Activated CD4-positive, alpha-beta memory T cell treated with anti-CD3 and anti-CD28 coated beads, Interleukin-2, amount 10 ng/mL, durations not matched to agents 7 days and 5 days (primary cell): ENCODE data around the gene PPP1R16B. TPM values are rescaled to one million over a fixed set of nuclear protein-coding genes. Genes with fewer than 3 reads are reported as not detected.
A peak's percentile ranks its signal among the peaks of the same experiment; 100 is the strongest.
"Not testable (repeated sequence)": the region's sequence is repeated elsewhere in the genome, so short reads cannot be mapped to it uniquely, and the experiment has no call there.

Source experiments
- CTCF ChIA-PET: fragments of 350-600 bp; sonication (Branson Sonifier 250); formaldehyde crosslinking; loops from one replicate; lab custom pipeline; 2021; ENCODE audit warnings: antibody characterized with exemption, inconsistent platforms; lab: Charles Lee
- POLR2A ChIA-PET: fragments of 350-600 bp; sonication (Branson Sonifier 250); formaldehyde crosslinking; loops from one replicate; lab custom pipeline; 2021; ENCODE audit warnings: antibody characterized with exemption; lab: Charles Lee
- DNase-seq: peaks from one replicate; pipeline ENCODE4 v3.0.0-alpha.2; 2020
- H3K27ac Mint-ChIP-seq: one replicate; pipeline ENCODE4 v1.8.0; 2021; ENCODE audit warnings: mild to moderate bottlenecking, mixed read lengths
- H3K27me3 Mint-ChIP-seq: one replicate; pipeline ENCODE4 v1.8.0; 2021; ENCODE audit warnings: mixed read lengths
- H3K36me3 Mint-ChIP-seq: one replicate; pipeline ENCODE4 v1.8.0; 2021; ENCODE audit warnings: low read depth, mixed read lengths
- H3K4me1 Mint-ChIP-seq: one replicate; pipeline ENCODE4 v1.8.0; 2021; ENCODE audit warnings: mixed read lengths
- H3K4me3 Mint-ChIP-seq: one replicate; pipeline ENCODE4 v1.8.0; 2021; ENCODE audit warnings: mild to moderate bottlenecking, mixed read lengths
- H3K9me3 Mint-ChIP-seq: one replicate; pipeline ENCODE4 v1.8.0; 2021; ENCODE audit warnings: mixed read lengths
- total RNA-seq, 2 experiments: library from RNA; stranded (reverse); gene quantifications; one replicate each; pipeline ENCODE4 v1.2.3, GENCODE V29; 2021

Gene PPP1R16B
- total RNA-seq, 2 experiments from 2014 or later: 113 to 119 TPM

DNA sequence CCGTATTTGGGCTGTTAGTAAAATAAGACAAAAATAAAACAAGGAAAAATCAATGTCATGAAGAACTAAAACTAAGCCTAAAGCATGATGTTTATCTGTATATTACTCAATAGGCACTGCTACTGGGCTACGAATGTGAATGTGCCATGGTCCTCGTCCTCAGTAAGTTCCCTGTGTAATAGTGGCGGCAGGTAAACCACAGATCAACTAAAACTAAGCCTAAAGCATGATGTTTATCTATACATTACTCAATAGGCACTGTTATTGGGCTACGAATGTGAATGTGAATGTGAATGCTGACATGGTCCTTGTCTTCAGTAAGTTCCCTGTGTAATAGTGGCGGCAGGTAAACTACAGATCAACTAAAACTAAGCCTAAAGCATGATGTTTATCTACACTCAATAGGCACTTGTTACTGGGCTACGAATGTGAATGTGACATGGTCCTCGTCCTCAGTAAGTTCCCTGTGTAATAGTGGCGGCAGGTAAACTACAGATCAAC lies 154.7 kb downstream of the PPP1R16B start:
- not testable (repeated sequence) for H3K4me3 Mint-ChIP-seq, H3K9me3 Mint-ChIP-seq

DNA sequence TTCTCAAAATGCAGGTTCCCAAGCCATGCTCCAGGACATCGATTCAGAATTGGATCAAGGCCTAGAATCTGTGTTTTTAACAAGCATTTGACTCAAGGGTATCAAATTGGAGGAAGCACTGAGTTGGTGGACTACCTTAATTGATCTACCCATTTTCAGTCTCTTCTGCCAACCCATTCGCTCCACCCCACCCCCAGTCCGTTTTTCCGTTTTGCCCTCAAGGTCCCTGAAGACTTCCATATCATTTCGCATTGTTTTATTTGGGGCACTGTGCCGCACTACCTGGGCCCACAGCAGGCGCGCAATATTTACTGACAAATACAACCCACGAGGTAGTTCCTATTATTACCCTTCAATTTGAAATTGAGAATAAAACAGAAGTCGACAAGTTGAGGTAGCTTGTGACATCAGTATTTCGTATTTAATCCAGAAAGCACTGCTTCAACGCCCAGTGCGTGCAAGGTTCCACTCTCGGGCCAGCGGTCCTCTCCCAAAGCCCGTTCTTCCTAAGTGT lies 156.1 kb downstream of the PPP1R16B start:
- POLR2A ChIA-PET: interaction anchor here (0.6 to 3.2 kb wide), 28 partner anchors 8 to 489 kb away, joined by 3 to 65 read pairs (median 6); partner anchors contain the start of genes ACTR5, FAM83D, PPP1R16B and RALGAPB
- Mint-ChIP-seq H3K36me3 (peaks cover 4% of the 10 kb centered on the region), H3K4me1 (peaks cover 31% of the 10 kb centered on the region), H3K27ac (peak overlapping the region; percentile 80), H3K4me3 (peak overlapping the region; percentile 88), H3K9me3 (no peaks in the 10 kb centered on the region), H3K27me3 (no peaks in the 10 kb centered on the region)
- DNase-seq: no peak
- CTCF ChIA-PET: interaction anchor here (0.6 to 5.2 kb wide), 21 partner anchors 9 to 489 kb away, joined by 3 to 63 read pairs (median 4); partner anchors contain the start of genes ACTR5, FAM83D and RALGAPB

More for the DNA sequence above, 154.7 kb downstream of the PPP1R16B start:
- H3K27ac Mint-ChIP-seq, DNase-seq, H3K27me3 Mint-ChIP-seq, H3K36me3 Mint-ChIP-seq, CTCF ChIA-PET: not testable (repeated sequence)
- H3K4me1 Mint-ChIP-seq: peaks cover 31% of the 10 kb centered on the region
- POLR2A ChIA-PET: interaction anchor here (1.6 to 3.2 kb wide), 2 partner anchors 32 to 153 kb away, joined by 4 to 65 read pairs; partner anchors contain the start of gene FAM83D

DNA sequence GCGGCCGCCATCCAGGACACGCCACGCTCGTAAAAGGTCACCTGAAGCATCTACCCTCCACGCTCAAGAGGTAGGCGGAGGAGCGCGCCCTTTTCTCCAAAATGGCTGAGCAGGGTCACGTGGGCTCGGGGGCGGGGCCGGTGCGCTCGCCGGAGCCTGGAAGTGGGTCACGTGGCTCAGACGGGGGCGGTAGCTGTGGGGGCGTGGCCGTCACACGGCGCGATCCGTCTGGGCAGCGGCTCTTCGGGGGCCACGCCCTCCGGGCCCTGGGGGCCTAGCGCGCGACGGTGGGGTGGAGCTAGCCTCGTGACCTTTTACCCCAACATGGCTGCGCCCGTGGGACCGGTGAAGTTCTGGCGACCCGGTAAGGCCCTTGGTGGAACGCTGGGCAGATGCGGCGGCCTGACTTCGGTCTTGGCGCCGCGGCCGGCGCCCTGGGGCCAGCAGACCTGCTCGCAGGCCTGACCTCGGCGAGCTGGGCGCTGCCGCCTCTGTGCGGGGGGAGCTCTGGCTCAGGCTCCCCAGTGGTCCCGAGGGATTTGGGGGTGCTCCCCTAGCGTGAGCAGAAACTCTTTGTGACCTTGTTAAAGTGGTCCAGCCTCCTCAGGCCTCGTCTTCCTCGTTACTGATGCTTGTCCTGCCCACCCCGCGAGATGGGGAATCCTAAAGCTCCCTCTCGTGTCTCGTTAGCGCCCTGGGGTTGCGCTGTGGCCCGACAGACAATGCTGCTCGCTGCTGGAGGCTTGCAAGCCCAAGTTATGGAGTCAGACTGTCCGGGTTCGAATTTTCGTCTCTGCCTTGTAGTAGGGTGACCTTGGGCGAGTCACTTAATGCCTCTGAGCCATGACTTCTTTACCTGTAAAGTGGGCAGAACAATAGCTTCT lies 156.8 kb downstream of the PPP1R16B start, which contains the start of gene DHX35:
Gene DHX35, plus strand, starts transcription at position 301 of the 884 bp plus-strand sequence. Its CDS starts 24 bp downstream, at position 325.
- Mint-ChIP-seq H3K27me3 (no peaks in the 10 kb centered on the region), H3K9me3 (no peaks in the 10 kb centered on the region), H3K27ac (peak within 1 kb of the TSS; percentile 80), H3K36me3 (peaks cover 4% of the 10 kb centered on the region), H3K4me3 (peak within 1 kb of the TSS; percentile 88), H3K4me1 (peaks cover 31% of the 10 kb centered on the region)
- ChIA-PET POLR2A (interaction anchor here (0.7 to 3.2 kb wide), 29 partner anchors 8 to 1783 kb away, joined by 3 to 65 read pairs (median 6); partner anchors contain the start of genes ACTR5, FAM83D, MROH8 and PPP1R16B), CTCF (interaction anchor here (0.6 to 5.2 kb wide), 24 partner anchors 8 to 490 kb away, joined by 3 to 63 read pairs (median 4); partner anchors contain the start of genes ACTR5, FAM83D and RALGAPB)
- DNase-seq: peak; percentile 99

DNA sequence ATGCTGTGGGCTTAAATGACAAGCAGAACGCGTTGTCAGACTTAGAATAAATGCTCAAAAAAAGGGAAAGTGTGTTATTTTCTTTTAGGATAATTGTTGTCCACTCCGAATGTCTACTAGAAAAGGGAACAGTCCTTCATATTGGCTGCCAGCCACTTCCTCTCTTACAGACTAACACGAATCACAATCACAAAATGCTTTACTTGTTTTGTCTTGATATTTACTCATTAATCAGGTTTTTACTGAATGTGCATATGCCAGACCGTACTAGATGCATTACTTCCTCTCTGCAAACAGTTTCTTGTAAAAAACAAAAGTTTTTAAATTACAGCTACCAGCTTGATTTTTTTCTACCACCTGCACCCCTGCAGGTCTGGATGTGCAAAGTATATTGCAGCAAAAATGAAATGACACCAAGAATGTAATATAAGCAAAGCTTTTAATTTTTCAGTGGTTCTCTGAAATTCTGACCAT lies 157.5 kb downstream of the PPP1R16B start:
- peaks cover 4% of the 10 kb centered on the region for H3K36me3 Mint-ChIP-seq
- H3K9me3 Mint-ChIP-seq: no peaks in the 10 kb centered on the region
- CTCF ChIA-PET: interaction anchor here (0.6 to 5.2 kb wide), 20 partner anchors 11 to 490 kb away, joined by 3 to 63 read pairs (median 4); partner anchors contain the start of genes ACTR5, FAM83D and RALGAPB
- DNase-seq: no peak
- peak overlapping the region; percentile 88 for H3K4me3 Mint-ChIP-seq
- peaks cover 31% of the 10 kb centered on the region for H3K4me1 Mint-ChIP-seq
- POLR2A ChIA-PET: interaction anchor here (0.9 to 3.2 kb wide), 18 partner anchors 9 to 1784 kb away, joined by 3 to 65 read pairs (median 6); partner anchors contain the start of genes FAM83D, MROH8, PPP1R16B and RPN2
- H3K27me3 Mint-ChIP-seq: no peaks in the 10 kb centered on the region
- peak overlapping the region; percentile 69 for H3K27ac Mint-ChIP-seq

DNA sequence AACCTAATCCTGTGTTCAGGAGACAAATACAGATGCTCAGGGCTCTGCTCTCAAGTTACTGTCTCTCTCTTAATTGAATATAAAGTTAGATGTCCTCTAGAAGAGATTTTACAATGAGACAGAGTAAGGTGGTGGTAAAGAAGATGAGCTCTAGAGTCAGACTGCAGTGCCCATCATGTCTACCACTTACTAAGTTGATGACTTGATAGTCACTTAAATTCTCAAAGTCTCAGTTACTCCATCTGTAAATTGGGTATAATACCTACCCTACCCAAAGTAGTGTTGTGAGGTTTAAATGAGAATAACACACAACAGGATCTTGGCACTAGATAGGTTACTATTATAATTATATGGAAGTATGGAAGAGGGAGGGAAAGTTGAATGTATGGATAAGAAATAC lies 158.2 kb downstream of the PPP1R16B start:
- Mint-ChIP-seq H3K4me1 (peaks cover 31% of the 10 kb centered on the region), H3K9me3 (no peaks in the 10 kb centered on the region), H3K36me3 (peaks cover 4% of the 10 kb centered on the region), H3K27ac (no peak overlapping the region), H3K27me3 (no peaks in the 10 kb centered on the region), H3K4me3 (no peak overlapping the region)
- CTCF ChIA-PET: interaction anchor here (0.6 to 5.2 kb wide), 8 partner anchors 26 to 318 kb away, joined by 3 to 63 read pairs (median 4); partner anchors contain the start of gene FAM83D
- POLR2A ChIA-PET: interaction anchor here (1.7 to 3.2 kb wide), 7 partner anchors 10 to 61 kb away, joined by 6 to 65 read pairs (median 10); partner anchors contain the start of gene FAM83D
- no peak for DNase-seq

DNA sequence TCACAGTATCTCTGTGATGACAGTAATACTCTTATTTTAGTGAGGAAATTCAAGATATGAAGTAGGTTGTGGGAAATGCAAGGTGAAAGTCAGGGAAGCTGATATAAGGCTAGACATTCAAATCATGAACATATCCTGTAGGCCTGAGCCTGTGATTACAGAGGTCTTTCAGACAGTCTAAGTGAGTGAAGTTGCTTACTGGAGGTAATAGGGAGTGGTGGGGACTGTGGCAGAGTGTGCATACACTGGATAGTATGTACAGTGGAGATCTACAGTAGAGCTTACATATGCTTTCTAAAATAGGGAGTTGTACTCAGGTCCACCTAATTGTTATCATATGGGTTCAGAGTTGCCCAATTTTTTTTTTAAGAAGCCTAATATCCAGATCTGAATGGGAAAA lies 159.8 kb downstream of the PPP1R16B start:
- Mint-ChIP-seq H3K36me3 (peaks cover 9% of the 10 kb centered on the region), H3K27me3 (no peaks in the 10 kb centered on the region), H3K4me1 (peaks cover 31% of the 10 kb centered on the region), H3K4me3 (no peak overlapping the region), H3K27ac (no peak overlapping the region), H3K9me3 (no peaks in the 10 kb centered on the region)
- POLR2A ChIA-PET: interaction anchor here (0.7 kb wide), 1 partner anchor 117 kb away, joined by 4 read pairs; no protein-coding TSS in a partner anchor
- DNase-seq: no peak
- CTCF ChIA-PET: interaction anchor here (5.1 to 5.2 kb wide), 2 partner anchors 37 to 83 kb away, joined by 50 to 63 read pairs; partner anchors contain the start of gene FAM83D

DNA sequence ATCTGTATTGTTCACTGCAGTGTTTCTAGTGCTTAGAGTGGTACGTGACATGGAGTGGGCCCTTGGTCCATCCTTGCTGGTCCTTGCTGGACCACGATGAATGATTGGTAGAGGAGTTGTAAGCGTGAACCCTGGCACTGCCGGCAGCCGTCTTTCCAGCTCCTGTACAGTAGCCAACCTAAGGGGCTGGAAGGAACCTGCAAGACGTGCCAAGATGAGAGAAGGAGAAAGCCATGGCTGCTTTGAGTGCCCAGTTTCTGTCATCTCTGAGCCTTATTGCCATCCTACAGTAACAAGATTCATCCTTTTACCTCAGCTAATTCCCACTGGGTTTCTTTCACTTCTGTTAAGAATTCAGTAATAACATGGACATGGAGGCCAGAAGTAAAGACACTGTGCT lies 162.6 kb downstream of the PPP1R16B start:
- Mint-ChIP-seq H3K27ac (no peak overlapping the region), H3K4me1 (peaks cover 18% of the 10 kb centered on the region), H3K9me3 (no peaks in the 10 kb centered on the region), H3K4me3 (no peak overlapping the region), H3K36me3 (peaks cover 26% of the 10 kb centered on the region), H3K27me3 (no peaks in the 10 kb centered on the region)
- no peak for DNase-seq
- POLR2A ChIA-PET: no interaction called here
- CTCF ChIA-PET: no interaction called here

DNA sequence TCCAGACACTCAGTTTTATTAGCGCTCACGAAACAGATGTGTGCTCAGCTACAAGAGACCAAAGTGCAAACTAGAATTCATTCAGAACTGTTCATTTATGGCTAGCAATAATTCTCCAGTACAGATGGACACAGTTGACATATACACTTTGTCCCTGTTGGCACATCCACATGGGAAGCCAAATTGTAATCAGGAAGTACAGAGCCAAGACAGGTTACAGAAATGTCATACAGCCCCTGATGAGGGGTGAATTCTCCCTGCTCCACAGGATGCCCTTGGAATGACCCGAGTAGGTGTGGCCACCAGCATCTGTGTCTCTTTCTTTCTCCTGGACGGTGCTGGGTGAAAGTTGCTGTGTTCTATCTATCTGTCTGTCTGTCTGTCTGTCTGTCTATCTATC lies 164.2 kb downstream of the PPP1R16B start:
- Mint-ChIP-seq H3K9me3 (no peaks in the 10 kb centered on the region), H3K4me1 (peaks cover 16% of the 10 kb centered on the region), H3K27ac (no peak overlapping the region), H3K4me3 (no peak overlapping the region), H3K27me3 (no peaks in the 10 kb centered on the region), H3K36me3 (peaks cover 35% of the 10 kb centered on the region)
- ChIA-PET POLR2A (interaction anchor here (0.7 to 1.3 kb wide), 2 partner anchors 8 to 9 kb away, joined by 3 to 6 read pairs; partner anchors contain the start of gene DHX35), CTCF (interaction anchor here (2.0 kb wide), 1 partner anchor 8 kb away, joined by 8 read pairs; the partner anchor contains the start of gene DHX35)
- no peak for DNase-seq

DNA sequence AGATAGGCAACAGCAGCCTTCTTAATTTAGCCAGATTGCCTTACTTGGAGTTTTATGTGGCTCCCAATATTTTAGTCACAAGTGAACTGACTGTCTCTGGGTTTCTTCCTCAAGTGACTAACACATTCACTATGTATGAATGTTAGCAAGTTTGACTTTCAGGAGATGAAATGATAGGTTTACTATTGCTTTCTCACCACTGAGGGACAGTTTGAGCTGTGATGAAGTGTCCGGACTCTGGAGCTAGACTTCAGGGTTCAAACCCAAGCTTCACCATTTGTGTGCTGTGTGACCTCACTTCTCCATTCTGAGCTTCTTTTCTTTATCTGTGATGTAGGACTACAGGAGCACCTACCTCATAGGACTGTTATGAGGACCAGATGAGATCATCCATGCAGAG lies 164.8 kb downstream of the PPP1R16B start:
- Mint-ChIP-seq H3K9me3 (no peaks in the 10 kb centered on the region), H3K4me3 (no peak overlapping the region), H3K36me3 (peaks cover 35% of the 10 kb centered on the region), H3K4me1 (peaks cover 18% of the 10 kb centered on the region), H3K27me3 (no peaks in the 10 kb centered on the region), H3K27ac (no peak overlapping the region)
- no peak for DNase-seq
- ChIA-PET POLR2A (interaction anchor here (1.3 kb wide), 1 partner anchor 9 kb away, joined by 6 read pairs; the partner anchor contains the start of gene DHX35), CTCF (interaction anchor here (2.0 kb wide), 1 partner anchor 9 kb away, joined by 8 read pairs; the partner anchor contains the start of gene DHX35)

Other genes starting within 250 kb of the PPP1R16B start
- gene ADIG, start 224.5 kb upstream of the PPP1R16B start, total RNA-seq: not detected
- not detected for gene ARHGAP40, start 203.9 kb upstream of the PPP1R16B start, total RNA-seq
- gene SLC32A1, start 81.2 kb upstream of the PPP1R16B start, total RNA-seq: not detected
- gene ACTR5, start 57.2 kb upstream of the PPP1R16B start, total RNA-seq: 1 to 10 TPM; 9.4 to 9.9 TPM
- gene FAM83D, start 120.7 kb downstream of the PPP1R16B start, total RNA-seq: 10 to 100 TPM; 18.9 to 19.9 TPM
- gene DHX35, start 156.6 kb downstream of the PPP1R16B start, total RNA-seq: 1 to 10 TPM; 7.1 to 7.2 TPM